Natural killer cell (primary cell): Measurements from ENCODE around the gene DEGS2. TPM values are rescaled to one million over a fixed set of nuclear protein-coding genes. Genes with fewer than 3 reads are reported as not detected.

Source experiments
- ATAC-seq, 3 donors: fragments of 150-1000 bp in 2 of 3; fragments of 200-7000 bp in 1 of 3; cut with Tn5 transposase; 1 replicate in 1 of 3; 2 replicates in 2 of 3; pipeline ENCODE4 v1.10.0; 2021; ENCODE audit warnings: mild to moderate bottlenecking in 2 of 3, moderate library complexity in 2 of 3
- DNase-seq, 2 donors: peaks; one replicate each; pipeline versions ENCODE4 v3.0.0 to v3.0.0-alpha.2; 2013 to 2021; ENCODE audit warnings: mixed read lengths in 1 of 2
- H3K27ac ChIP-seq: one replicate; pipeline ENCODE4 v1.5.1; 2013; ENCODE audit warnings: mild to moderate bottlenecking, low read length
- H3K27me3 ChIP-seq: one replicate; pipeline ENCODE4 v1.6.1; 2013; ENCODE audit warnings: low read length; ENCODE audit not compliant: control insufficient read depth, insufficient read depth
- H3K36me3 ChIP-seq: one replicate; pipeline ENCODE4 v1.6.1; 2013; ENCODE audit warnings: low read length; ENCODE audit not compliant: control insufficient read depth, insufficient read depth
- H3K4me1 ChIP-seq: one replicate; pipeline ENCODE4 v1.6.1; 2013; ENCODE audit warnings: low read length; ENCODE audit not compliant: control insufficient read depth, insufficient read depth
- H3K4me3 ChIP-seq: one replicate; pipeline ENCODE4 v1.5.1; 2013; ENCODE audit warnings: low read length
- H3K9me3 ChIP-seq: one replicate; pipeline ENCODE4 v1.6.1; 2013; ENCODE audit warnings: low read length; ENCODE audit not compliant: control insufficient read depth, insufficient read depth
- H3K27ac Mint-ChIP-seq, 2 donors: one replicate each; pipeline ENCODE4 v1.8.0; 2022; ENCODE audit warnings: mild to moderate bottlenecking in 2 of 2, mixed read lengths in 2 of 2, moderate library complexity in 1 of 2
- H3K27me3 Mint-ChIP-seq, 2 donors: one replicate each; pipeline ENCODE4 v1.8.0; 2022; ENCODE audit warnings: low read depth in 2 of 2, mixed read lengths in 2 of 2
- H3K36me3 Mint-ChIP-seq: one replicate; pipeline ENCODE4 v1.8.0; 2022; ENCODE audit warnings: mixed read lengths
- H3K4me1 Mint-ChIP-seq, 2 donors: one replicate each; pipeline ENCODE4 v1.8.0; 2022; ENCODE audit warnings: mixed read lengths in 2 of 2
- H3K4me3 Mint-ChIP-seq: one replicate; pipeline ENCODE4 v1.8.0; 2022; ENCODE audit warnings: mild to moderate bottlenecking, moderate library complexity, mixed read lengths
- H3K9me3 Mint-ChIP-seq, 2 donors: one replicate each; pipeline ENCODE4 v1.8.0; 2022; ENCODE audit warnings: mixed read lengths in 2 of 2
- WGBS: methylation state at CpG from one replicate; pipeline ENCODE4 v1.1.7; 2013; ENCODE audit warnings: missing lambda C conversion rate; ENCODE audit not compliant: insufficient coverage; 5-methylcytosine and 5-hydroxymethylcytosine counted together
- intact Hi-C: fragments of 100-400 bp; cut with micrococcal nuclease; formaldehyde crosslinking; loops from one replicate; pipeline ENCODE4 v1.14.2; 2022
- total RNA-seq, 4 donors: library from RNA; stranded (reverse); fragments of 120-200 nt in 1 of 4; gene quantifications; one replicate each; pipeline versions ENCODE4 v1.2.3 to v1.2.4, GENCODE V29; 2013 to 2022
- TF ChIP-seq, protein P1 (sequence below): fragments of 200-600 bp; IDR thresholded peaks from one replicate; pipeline ENCODE4 v1.8.0; 2022; ENCODE audit warnings: antibody characterized with exemption

DEGS2 gene
- total RNA-seq, 3 donors from 2014 or later (not counting 1 experiment from before 2014, with no cell fraction given) = 0.60 to 7.1 (median 4.4) TPM

DNA sequence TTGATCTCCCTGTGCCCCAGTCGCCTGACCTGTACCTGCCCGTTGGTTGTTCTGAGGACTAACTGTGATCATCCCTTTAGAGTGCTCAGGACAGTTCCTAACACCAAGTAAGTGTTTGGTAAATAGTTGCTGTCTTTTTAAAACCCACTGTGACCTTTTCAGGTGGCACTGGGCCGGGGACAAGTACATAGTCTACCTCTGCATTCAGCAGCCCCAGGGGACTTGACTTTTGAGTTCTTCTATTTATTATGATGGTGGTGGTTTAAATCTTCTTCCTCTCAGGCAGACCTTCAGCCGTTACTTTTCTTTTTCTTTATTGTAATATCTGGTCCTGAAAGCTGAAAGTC is 55.5 kb downstream of the DEGS2 start:
- WGBS = 68% methylated on average over 3 of the region's 4 CpGs
- Mint-ChIP-seq H3K36me3 (peaks cover 11% of the 10 kb centered on the region), H3K27me3 (no peaks in the 10 kb centered on the region), H3K4me1 (peaks cover 78 to 83% of the 10 kb centered on the region in 2 donors), H3K27ac (peak overlapping the region; percentile 87 to 93), H3K9me3 (no peaks in the 10 kb centered on the region), H3K4me3 (peak overlapping the region; percentile 71)
- Histone ChIP-seq H3K27me3 (no peaks in the 10 kb centered on the region), H3K36me3 (peaks cover 69% of the 10 kb centered on the region), H3K4me1 (peaks cover 83% of the 10 kb centered on the region), H3K9me3 (no peaks in the 10 kb centered on the region), H3K27ac (peak overlapping the region; percentile 23), H3K4me3 (no peak overlapping the region)
- no peak for DNase-seq
- intact Hi-C loops = loop anchor here (2.0 kb wide), 1 partner anchor 15 kb away; no protein-coding TSS in a partner anchor
- TF ChIP-seq, protein P1, sequence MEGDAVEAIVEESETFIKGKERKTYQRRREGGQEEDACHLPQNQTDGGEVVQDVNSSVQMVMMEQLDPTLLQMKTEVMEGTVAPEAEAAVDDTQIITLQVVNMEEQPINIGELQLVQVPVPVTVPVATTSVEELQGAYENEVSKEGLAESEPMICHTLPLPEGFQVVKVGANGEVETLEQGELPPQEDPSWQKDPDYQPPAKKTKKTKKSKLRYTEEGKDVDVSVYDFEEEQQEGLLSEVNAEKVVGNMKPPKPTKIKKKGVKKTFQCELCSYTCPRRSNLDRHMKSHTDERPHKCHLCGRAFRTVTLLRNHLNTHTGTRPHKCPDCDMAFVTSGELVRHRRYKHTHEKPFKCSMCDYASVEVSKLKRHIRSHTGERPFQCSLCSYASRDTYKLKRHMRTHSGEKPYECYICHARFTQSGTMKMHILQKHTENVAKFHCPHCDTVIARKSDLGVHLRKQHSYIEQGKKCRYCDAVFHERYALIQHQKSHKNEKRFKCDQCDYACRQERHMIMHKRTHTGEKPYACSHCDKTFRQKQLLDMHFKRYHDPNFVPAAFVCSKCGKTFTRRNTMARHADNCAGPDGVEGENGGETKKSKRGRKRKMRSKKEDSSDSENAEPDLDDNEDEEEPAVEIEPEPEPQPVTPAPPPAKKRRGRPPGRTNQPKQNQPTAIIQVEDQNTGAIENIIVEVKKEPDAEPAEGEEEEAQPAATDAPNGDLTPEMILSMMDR = no peak
- no peak for ATAC-seq

DNA sequence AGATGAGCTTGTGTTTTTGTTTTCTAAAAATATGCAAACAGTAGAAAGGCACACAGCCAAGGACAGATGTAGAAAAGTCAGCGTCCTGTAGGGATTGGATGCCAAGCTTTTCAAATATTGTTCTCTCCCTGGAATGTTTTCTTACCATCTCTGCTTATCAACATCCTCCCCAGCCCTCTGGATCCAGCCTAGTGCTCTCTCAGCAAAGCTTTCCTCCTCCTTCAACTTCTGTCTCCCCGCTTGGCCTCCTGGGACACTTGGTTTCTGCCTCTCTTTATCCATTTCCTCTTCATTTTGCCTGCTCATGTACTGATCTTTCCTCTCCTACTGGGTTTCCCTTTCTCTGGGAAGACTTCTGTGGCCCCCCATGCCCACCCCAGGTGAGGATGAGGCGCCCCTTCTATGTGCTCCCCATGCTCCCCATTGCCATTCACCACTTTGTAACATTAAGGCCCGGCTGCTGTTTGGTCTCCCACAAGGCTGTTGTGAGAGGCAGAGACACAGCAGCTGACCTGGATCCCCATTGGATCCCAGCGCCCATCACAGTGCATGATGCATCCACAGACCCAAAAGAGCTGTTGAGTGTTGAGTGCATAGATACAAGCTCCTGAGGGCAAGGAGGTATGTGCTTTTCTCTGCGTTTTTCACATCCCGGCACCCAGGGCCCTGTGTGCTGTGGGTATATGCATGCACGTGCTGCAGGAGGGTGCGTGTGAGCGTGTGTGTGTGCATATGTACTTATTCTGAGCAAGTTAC is 56.0 kb downstream of the DEGS2 start:
- 78% methylated on average over 10 of the region's 10 CpGs for WGBS

DNA sequence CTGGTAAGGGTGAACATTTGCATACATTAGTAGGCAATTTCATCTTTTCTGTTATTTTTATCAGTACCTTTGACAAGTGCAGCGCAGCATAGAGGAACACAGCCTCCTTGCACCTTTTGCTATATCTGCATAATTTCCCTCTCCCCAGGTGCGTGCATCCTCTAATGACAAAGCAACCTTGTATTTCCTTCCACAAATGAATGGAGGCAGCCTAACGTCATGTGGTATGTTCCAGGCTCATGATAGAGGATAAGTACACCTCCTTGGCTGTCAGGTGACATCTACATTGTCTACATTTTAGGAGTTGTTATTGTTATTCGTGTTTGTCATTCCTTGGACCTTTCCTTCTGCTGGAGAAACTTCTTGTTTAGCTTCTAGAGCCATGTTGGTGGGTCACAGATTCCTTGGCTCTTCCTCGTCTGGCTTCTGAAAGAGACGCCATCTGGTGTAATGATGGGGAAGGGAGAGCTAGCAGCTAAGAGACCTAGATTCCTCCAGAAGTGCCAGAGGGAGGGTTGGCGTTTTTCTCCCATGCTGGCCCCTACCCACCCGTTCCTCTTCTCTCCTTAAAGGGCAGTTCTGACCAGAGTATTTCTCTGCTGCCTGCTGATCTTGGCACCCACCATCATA is 57.2 kb downstream of the DEGS2 start:
- TF ChIP-seq, protein P1 = no peak
- intact Hi-C loops = no loop called here
- H3K4me1 ChIP-seq = peaks cover 70% of the 10 kb centered on the region
- no peaks in the 10 kb centered on the region for H3K9me3 Mint-ChIP-seq
- peaks cover 78% of the 10 kb centered on the region for H3K36me3 ChIP-seq
- H3K27me3 ChIP-seq = no peaks in the 10 kb centered on the region
- no peak overlapping the region for H3K4me3 ChIP-seq
- no peak overlapping the region for H3K4me3 Mint-ChIP-seq
- H3K36me3 Mint-ChIP-seq = peaks cover 22% of the 10 kb centered on the region
- H3K9me3 ChIP-seq = no peaks in the 10 kb centered on the region
- peak in 1 of 2 donors; percentile 51 for DNase-seq
- 87% methylated on average over 8 of the region's 8 CpGs for WGBS
- H3K27ac Mint-ChIP-seq = peak overlapping the region; percentile 80 to 93
- H3K27ac ChIP-seq = no peak overlapping the region
- ATAC-seq = no peak
- H3K27me3 Mint-ChIP-seq = no peaks in the 10 kb centered on the region
- H3K4me1 Mint-ChIP-seq = peaks cover 78 to 83% of the 10 kb centered on the region in 2 donors

More for the DNA sequence above, 56.0 kb downstream of the DEGS2 start:
- no peaks in the 10 kb centered on the region for H3K9me3 ChIP-seq
- peak overlapping the region; percentile 23 for H3K27ac ChIP-seq
- intact Hi-C loops = loop anchor here (2.0 kb wide), 1 partner anchor 15 kb away; no protein-coding TSS in a partner anchor
- no peaks in the 10 kb centered on the region for H3K27me3 ChIP-seq
- no peaks in the 10 kb centered on the region for H3K27me3 Mint-ChIP-seq
- H3K27ac Mint-ChIP-seq = peak overlapping the region; percentile 87 to 93
- DNase-seq (peak in 1 of 2 donors; percentile 57), ATAC-seq (no peak)
- H3K4me1 ChIP-seq = peaks cover 78% of the 10 kb centered on the region
- H3K4me3 ChIP-seq = no peak overlapping the region
- H3K36me3 ChIP-seq = peaks cover 73% of the 10 kb centered on the region
- peaks cover 78 to 83% of the 10 kb centered on the region in 2 donors for H3K4me1 Mint-ChIP-seq
- H3K9me3 Mint-ChIP-seq = no peaks in the 10 kb centered on the region
- H3K36me3 Mint-ChIP-seq = peaks cover 11% of the 10 kb centered on the region
- peak overlapping the region; percentile 71 for H3K4me3 Mint-ChIP-seq
- TF ChIP-seq, protein P1 = no peak
